Astrocyte (in vitro differentiated cells and primary cell): ENCODE results near the gene SUSD2. TPM values are rescaled to one million over a fixed set of nuclear protein-coding genes. Genes with fewer than 3 reads are reported as not detected.
"Not testable (repeated sequence)": the region's sequence is repeated elsewhere in the genome, so short reads cannot be mapped to it uniquely, and the experiment has no call there.

ENCODE experiments used
- DNase-seq: peaks from one replicate; pipeline ENCODE4 v3.0.0-alpha.2; 2010; ENCODE audit warnings: low read depth
- FAIRE-seq: peaks from 2 replicates; lab custom pipeline; 2011; peaks lifted over from hg19 to GRCh38; lab: Jason Lieb, UNC
- H2AFZ ChIP-seq: 2 replicates; pipeline ENCODE4 v1.6.0; 2012; ENCODE audit warnings: low read depth, low read length, inconsistent platforms
- H3K27ac ChIP-seq: 2 replicates; pipeline ENCODE4 v1.5.1; 2011; ENCODE audit warnings: low read depth, low read length, inconsistent platforms
- H3K27me3 ChIP-seq: 2 replicates; pipeline ENCODE4 v1.6.0; 2011; ENCODE audit warnings: low read length, inconsistent platforms; ENCODE audit not compliant: insufficient read depth
- H3K36me3 ChIP-seq: 2 replicates; pipeline ENCODE4 v1.5.1; 2011; ENCODE audit warnings: low read length, inconsistent platforms; ENCODE audit not compliant: insufficient read depth
- H3K4me1 ChIP-seq: 2 replicates; pipeline ENCODE4 v1.5.1; 2011; ENCODE audit warnings: low read length, inconsistent platforms; ENCODE audit not compliant: insufficient read depth
- H3K4me2 ChIP-seq: 2 replicates; pipeline ENCODE4 v1.6.0; 2012; ENCODE audit warnings: low read length, inconsistent platforms
- H3K4me3 ChIP-seq: 2 replicates; pipeline ENCODE4 v1.5.1; 2011; ENCODE audit warnings: low read depth, mild to moderate bottlenecking, low read length, inconsistent platforms; ENCODE audit not compliant: insufficient read depth
- H3K79me2 ChIP-seq: 2 replicates; pipeline ENCODE4 v1.6.0; 2012; ENCODE audit warnings: mild to moderate bottlenecking, low read length, inconsistent platforms; ENCODE audit not compliant: insufficient read depth
- H3K9ac ChIP-seq: 2 replicates; pipeline ENCODE4 v1.6.0; 2012; ENCODE audit warnings: mild to moderate bottlenecking, low read length, inconsistent platforms
- H3K9me3 ChIP-seq: 2 replicates; pipeline ENCODE4 v1.5.1; 2012; ENCODE audit warnings: low read depth, mild to moderate bottlenecking, low read length, inconsistent platforms; ENCODE audit not compliant: insufficient read depth
- H4K20me1 ChIP-seq: 2 replicates; pipeline ENCODE4 v1.6.0; 2012; ENCODE audit warnings: low read length, inconsistent platforms; ENCODE audit not compliant: insufficient read depth
- H3K27ac Mint-ChIP-seq: one replicate; pipeline ENCODE4 v1.8.0; 2021; ENCODE audit warnings: mild to moderate bottlenecking, mixed read lengths; ENCODE audit not compliant: unreplicated experiment
- H3K27me3 Mint-ChIP-seq: one replicate; pipeline ENCODE4 v1.8.0; 2021; ENCODE audit warnings: low read depth, mixed read lengths; ENCODE audit not compliant: unreplicated experiment
- H3K36me3 Mint-ChIP-seq: one replicate; pipeline ENCODE4 v1.8.0; 2021; ENCODE audit warnings: low read depth, mixed read lengths; ENCODE audit not compliant: unreplicated experiment
- H3K4me1 Mint-ChIP-seq: one replicate; pipeline ENCODE4 v1.8.0; 2021; ENCODE audit warnings: low read depth, mixed read lengths; ENCODE audit not compliant: unreplicated experiment
- H3K4me3 Mint-ChIP-seq: one replicate; pipeline ENCODE4 v1.8.0; 2021; ENCODE audit warnings: mild to moderate bottlenecking, moderate library complexity, mixed read lengths; ENCODE audit not compliant: unreplicated experiment
- H3K9me3 Mint-ChIP-seq: one replicate; pipeline ENCODE4 v1.8.0; 2021; ENCODE audit warnings: mild to moderate bottlenecking, mixed read lengths; ENCODE audit not compliant: unreplicated experiment
- EZH2 ChIP-seq: IDR thresholded peaks from 2 replicates; pipeline ENCODE4 v1.6.1; 2012; ENCODE audit warnings: mild to moderate bottlenecking, low read length, inconsistent platforms; ENCODE audit not compliant: insufficient read depth
- total RNA-seq: library from RNA; stranded (reverse); gene quantifications from 2 replicates; pipeline ENCODE4 v1.2.1, GENCODE V29; 2021
- TF ChIP-seq, protein P1 (sequence below): IDR thresholded peaks from 2 replicates; pipeline ENCODE4 v1.5.1; 2011; ENCODE audit warnings: low read depth, mild to moderate bottlenecking, inconsistent platforms, low read length, moderate library complexity; ENCODE audit not compliant: insufficient read depth

SUSD2 gene
- total RNA-seq, 1 donor from 2014 or later: 0.77 TPM

DNA sequence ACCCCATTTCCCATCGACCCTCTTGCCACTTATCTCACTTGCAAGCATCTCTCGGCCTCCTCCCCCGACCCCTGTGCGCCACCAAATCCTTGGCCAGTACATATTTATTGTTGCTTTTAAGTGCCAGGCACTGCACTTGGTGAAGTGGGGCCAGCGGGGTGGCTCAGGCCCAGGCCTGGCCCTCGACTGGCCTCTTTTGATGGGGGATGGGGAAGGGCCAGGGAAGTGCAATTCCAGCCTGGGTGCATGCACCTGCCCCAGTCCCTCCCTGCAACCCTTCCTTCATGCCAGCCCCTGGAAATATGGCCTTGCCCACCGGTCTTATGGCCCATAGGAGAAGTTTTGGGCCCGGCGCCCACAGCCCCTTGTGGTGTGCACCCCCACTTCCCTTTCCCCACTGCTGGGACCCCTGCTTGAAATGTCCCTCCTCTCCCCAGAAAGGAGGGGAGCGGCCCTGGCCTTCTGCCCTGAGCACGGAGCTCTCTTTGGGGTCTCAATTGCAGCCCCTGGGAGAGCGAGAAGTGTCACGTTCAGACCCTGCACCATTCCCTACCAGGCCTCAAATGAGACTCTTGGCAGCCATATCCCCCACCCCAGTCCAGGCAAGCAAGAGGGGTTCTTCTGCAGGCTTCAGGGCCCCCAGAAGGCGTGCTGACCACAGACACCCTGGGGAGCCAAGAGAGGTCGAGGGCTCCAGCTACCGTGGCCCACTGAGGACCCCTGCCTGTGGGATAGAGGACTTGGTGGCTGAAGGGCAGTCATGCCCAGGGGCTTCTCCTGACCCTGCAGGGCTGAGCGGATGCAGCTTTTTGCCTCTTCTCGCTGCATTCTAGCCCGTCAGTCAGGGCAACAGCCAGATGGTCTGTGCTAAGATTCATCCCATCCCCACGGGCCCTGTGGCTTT is 961 bp downstream of the SUSD2 start:
- Histone ChIP-seq H3K36me3 (no peaks in the 10 kb centered on the region), H3K27ac (no peak overlapping the region), H3K4me2 (no peak overlapping the region), H3K4me3 (no peak overlapping the region), H4K20me1 (no peaks in the 10 kb centered on the region), H3K9ac (no peak overlapping the region), H2AFZ (no peak overlapping the region), H3K9me3 (no peaks in the 10 kb centered on the region), H3K27me3 (no peaks in the 10 kb centered on the region), H3K4me1 (no peaks in the 10 kb centered on the region), H3K79me2 (no peaks in the 10 kb centered on the region)
- no peak overlapping the region for H3K27ac Mint-ChIP-seq
- no peaks in the 10 kb centered on the region for H3K4me1 Mint-ChIP-seq
- no peaks in the 10 kb centered on the region for H3K9me3 Mint-ChIP-seq
- FAIRE-seq (no peak), DNase-seq (no peak)
- H3K4me3 Mint-ChIP-seq: no peak overlapping the region
- TF ChIP-seq, protein P1, sequence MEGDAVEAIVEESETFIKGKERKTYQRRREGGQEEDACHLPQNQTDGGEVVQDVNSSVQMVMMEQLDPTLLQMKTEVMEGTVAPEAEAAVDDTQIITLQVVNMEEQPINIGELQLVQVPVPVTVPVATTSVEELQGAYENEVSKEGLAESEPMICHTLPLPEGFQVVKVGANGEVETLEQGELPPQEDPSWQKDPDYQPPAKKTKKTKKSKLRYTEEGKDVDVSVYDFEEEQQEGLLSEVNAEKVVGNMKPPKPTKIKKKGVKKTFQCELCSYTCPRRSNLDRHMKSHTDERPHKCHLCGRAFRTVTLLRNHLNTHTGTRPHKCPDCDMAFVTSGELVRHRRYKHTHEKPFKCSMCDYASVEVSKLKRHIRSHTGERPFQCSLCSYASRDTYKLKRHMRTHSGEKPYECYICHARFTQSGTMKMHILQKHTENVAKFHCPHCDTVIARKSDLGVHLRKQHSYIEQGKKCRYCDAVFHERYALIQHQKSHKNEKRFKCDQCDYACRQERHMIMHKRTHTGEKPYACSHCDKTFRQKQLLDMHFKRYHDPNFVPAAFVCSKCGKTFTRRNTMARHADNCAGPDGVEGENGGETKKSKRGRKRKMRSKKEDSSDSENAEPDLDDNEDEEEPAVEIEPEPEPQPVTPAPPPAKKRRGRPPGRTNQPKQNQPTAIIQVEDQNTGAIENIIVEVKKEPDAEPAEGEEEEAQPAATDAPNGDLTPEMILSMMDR: no peak
- no peak for TF ChIP-seq EZH2
- H3K36me3 Mint-ChIP-seq: no peaks in the 10 kb centered on the region
- peaks cover 4% of the 10 kb centered on the region for H3K27me3 Mint-ChIP-seq

DNA sequence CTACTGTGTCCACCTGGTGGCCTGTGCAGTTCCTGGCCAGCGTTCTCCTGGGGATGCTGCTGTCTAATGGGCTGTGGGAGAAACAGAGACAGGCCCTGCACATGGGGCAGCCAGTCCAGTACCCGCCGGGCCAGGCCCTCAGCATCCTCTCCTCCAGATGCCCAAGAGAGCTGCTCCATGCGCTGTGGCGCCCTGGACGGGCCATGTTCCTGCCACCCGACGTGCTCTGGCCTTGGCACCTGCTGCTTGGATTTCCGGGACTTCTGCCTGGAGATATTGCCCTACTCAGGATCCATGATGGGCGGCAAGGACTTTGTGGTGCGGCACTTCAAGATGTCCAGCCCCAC is 1.6 kb downstream of the SUSD2 start:
- not testable (repeated sequence) for H3K27me3 ChIP-seq, H3K4me1 ChIP-seq, H2AFZ ChIP-seq, H3K9ac ChIP-seq, H3K4me1 Mint-ChIP-seq, H3K4me2 ChIP-seq, H3K27ac ChIP-seq, H3K36me3 ChIP-seq, H3K79me2 ChIP-seq, H3K27ac Mint-ChIP-seq, H3K36me3 Mint-ChIP-seq, H3K4me3 Mint-ChIP-seq, H3K27me3 Mint-ChIP-seq, FAIRE-seq, H3K9me3 ChIP-seq, H3K9me3 Mint-ChIP-seq, H4K20me1 ChIP-seq, DNase-seq, H3K4me3 ChIP-seq

DNA sequence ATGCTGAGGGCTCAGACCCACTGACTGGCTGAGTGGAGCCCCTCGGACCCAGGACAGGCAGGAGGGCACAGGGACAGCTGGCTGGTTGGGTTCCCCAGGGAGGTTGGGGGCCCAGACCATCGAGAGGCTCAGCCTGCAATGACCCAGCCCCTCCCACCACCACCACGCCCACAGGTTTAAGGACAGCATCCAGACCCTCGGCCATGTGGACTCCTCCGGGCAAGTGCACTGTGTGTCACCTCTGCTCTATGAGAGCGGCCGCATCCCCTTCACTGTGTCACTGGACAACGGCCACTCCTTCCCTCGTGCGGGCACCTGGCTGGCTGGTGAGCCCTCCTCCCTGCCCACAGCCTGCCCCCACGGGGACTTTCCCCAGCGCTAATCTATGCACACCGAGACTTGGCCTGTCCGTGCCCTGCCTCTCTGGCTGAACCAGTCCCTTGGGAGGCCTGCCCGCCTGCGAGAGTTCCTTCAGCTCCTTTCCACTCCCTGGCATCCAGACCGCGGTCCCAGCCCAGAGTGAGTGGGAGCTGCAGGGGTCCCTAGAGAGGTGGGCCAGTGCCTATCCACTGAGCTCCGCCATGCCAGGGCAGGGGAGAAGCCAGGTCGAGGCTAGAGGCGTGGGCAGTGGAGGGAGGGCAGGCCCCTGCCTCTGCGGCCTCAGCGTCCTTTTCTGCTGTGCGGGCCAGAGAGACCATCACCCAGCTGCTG is 2.2 kb downstream of the SUSD2 start:
- H3K9me3 Mint-ChIP-seq: no peaks in the 10 kb centered on the region
- Histone ChIP-seq H2AFZ (no peak overlapping the region), H3K27ac (no peak overlapping the region), H3K4me1 (no peaks in the 10 kb centered on the region), H4K20me1 (no peaks in the 10 kb centered on the region), H3K4me3 (no peak overlapping the region), H3K36me3 (no peaks in the 10 kb centered on the region), H3K9ac (no peak overlapping the region), H3K27me3 (no peaks in the 10 kb centered on the region), H3K79me2 (no peaks in the 10 kb centered on the region), H3K9me3 (no peaks in the 10 kb centered on the region), H3K4me2 (no peak overlapping the region)
- no peak overlapping the region for H3K4me3 Mint-ChIP-seq
- H3K36me3 Mint-ChIP-seq: peaks cover 3% of the 10 kb centered on the region
- FAIRE-seq (no peak), DNase-seq (no peak)
- no peak for TF ChIP-seq EZH2
- H3K4me1 Mint-ChIP-seq: no peaks in the 10 kb centered on the region
- no peak overlapping the region for H3K27ac Mint-ChIP-seq
- peaks cover 4% of the 10 kb centered on the region for H3K27me3 Mint-ChIP-seq
